Activated CD4-positive, CD25-positive, alpha-beta regulatory T cell treated with anti-CD3 and anti-CD28 coated beads, Interleukin-2, amount 50 U/mL, for 16 hours (primary cell): Measurements from ENCODE around the gene SEPTIN3.

ENCODE experiments used
- DNase-seq: peaks from one replicate; pipeline ENCODE4 v3.0.0-alpha.2; 2020; ENCODE audit warnings: low read depth, low spot score

SEPTIN3 gene

GRCh38 chr22:42016111-42016510 lies 46.9 kb downstream of the SEPTIN3 start:
- no peak for DNase-seq

GRCh38 chr22:42018224-42018623 lies 49.0 kb downstream of the SEPTIN3 start:
- no peak for DNase-seq
